Kidney tubule cell (primary cell): ENCODE measurements around the gene CD47.

ENCODE experiments used
- DNase-seq: peaks from one replicate; pipeline ENCODE4 v3.0.0-alpha.2; 2018; ENCODE audit warnings: low spot score

CD47 gene

GRCh38 chr3:108117241-108117775 lies 26.5 kb upstream of the CD47 start:
- DNase-seq, result peak; percentile 64

GRCh38 chr3:108114423-108115065 lies 23.7 kb upstream of the CD47 start:
- no peak for DNase-seq

- DNase-seq, result no peak
These were observed 23.1 kb upstream of the CD47 start for GRCh38 chr3:108113975-108114374.

- DNase-seq, result no peak
These were observed 20.1 kb upstream of the CD47 start for GRCh38 chr3:108110934-108111333.

GRCh38 chr3:108108416-108108815 lies 17.6 kb upstream of the CD47 start:
- no peak for DNase-seq

GRCh38 chr3:108106449-108106848 lies 15.6 kb upstream of the CD47 start:
- no peak for DNase-seq

GRCh38 chr3:108106031-108106430 lies 15.2 kb upstream of the CD47 start:
- DNase-seq, result no peak

GRCh38 chr3:108103886-108104797 lies 13.3 kb upstream of the CD47 start:
- DNase-seq, result no peak

GRCh38 chr3:108103040-108103751 lies 12.4 kb upstream of the CD47 start:
- DNase-seq, result no peak

GRCh38 chr3:108102420-108103039 lies 11.7 kb upstream of the CD47 start:
- DNase-seq, result no peak

- no peak for DNase-seq
These were observed 10.3 kb upstream of the CD47 start for GRCh38 chr3:108100906-108101660.

- no peak for DNase-seq
These were observed 9.0 kb upstream of the CD47 start for GRCh38 chr3:108099679-108100428.

- no peak for DNase-seq
These were observed 8.4 kb upstream of the CD47 start for GRCh38 chr3:108099244-108099643.

GRCh38 chr3:108098003-108098370 lies 7.2 kb upstream of the CD47 start:
- no peak for DNase-seq

GRCh38 chr3:108097322-108098002 lies 6.6 kb upstream of the CD47 start:
- no peak for DNase-seq

- DNase-seq, result peak; percentile 47
These were observed 5.9 kb upstream of the CD47 start for GRCh38 chr3:108096532-108097321.

GRCh38 chr3:108093616-108094015 lies 2.8 kb upstream of the CD47 start:
- DNase-seq, result no peak

GRCh38 chr3:108093021-108093420 lies 2.2 kb upstream of the CD47 start:
- no peak for DNase-seq

GRCh38 chr3:108092501-108092900 lies 1.7 kb upstream of the CD47 start:
- no peak for DNase-seq
